IMR-90 (cell line): ENCODE data around the gene SLC4A4. TPM values are rescaled to one million over a fixed set of nuclear protein-coding genes. Genes with fewer than 3 reads are reported as not detected.

Source experiments
- ATAC-seq: fragments of 200-7000 bp; cut with Tn5 transposase; 2 replicates; pipeline ENCODE4 v1.9.1; 2020; ENCODE audit warnings: low read depth, mild to moderate bottlenecking, moderate library complexity
- BruUV-seq: library from RNA; stranded (reverse); fragments of 400-500 nt; replicated peaks from 2 replicates; lab custom pipeline; 2021; lab: Mats Ljungman, UMichigan
- CTCF ChIA-PET: fragments of 300-600 bp; formaldehyde crosslinking; extraction: SDS; loops from one replicate; lab custom pipeline; 2021; ENCODE audit warnings: antibody characterized with exemption; lab: Yijun Ruan, JAX
- POLR2A ChIA-PET: fragments of 300-600 bp; sonication (Branson Sonifier 250); formaldehyde crosslinking; loops from one replicate; lab custom pipeline; 2022; ENCODE audit warnings: antibody characterized with exemption; ENCODE audit not compliant: unreplicated experiment; lab: Charles Lee
- DNase-seq: peaks from one replicate; pipeline ENCODE4 v3.0.0; 2013
- H2AFZ ChIP-seq: replicated peaks from 2 replicates; pipeline ENCODE3; 2013; ENCODE audit warnings: low read length, mild to moderate bottlenecking; ENCODE audit not compliant: poor library complexity
- H2AK5ac ChIP-seq: 2 replicates; pipeline ENCODE4 v1.6.1; 2013; ENCODE audit warnings: low read depth, low read length, inconsistent platforms
- H2AK9ac ChIP-seq: replicated peaks from 2 replicates; pipeline ENCODE3; 2013; ENCODE audit warnings: mild to moderate bottlenecking, low read depth, low read length, moderate library complexity; ENCODE audit not compliant: poor library complexity
- H2BK120ac ChIP-seq: 2 replicates; pipeline ENCODE4 v1.6.1; 2013; ENCODE audit warnings: low read depth, low read length, inconsistent platforms
- H2BK15ac ChIP-seq: 3 replicates; pipeline ENCODE4 v1.6.1; 2013; ENCODE audit warnings: low read depth, low read length, inconsistent platforms
- H2BK20ac ChIP-seq: 2 replicates; pipeline ENCODE4 v1.6.1; 2013; ENCODE audit warnings: low read depth, mild to moderate bottlenecking, inconsistent platforms, low read length, moderate library complexity
- H2BK5ac ChIP-seq: 2 replicates; pipeline ENCODE4 v1.6.1; 2013; ENCODE audit warnings: mild to moderate bottlenecking, low read depth, low read length, inconsistent platforms; ENCODE audit not compliant: poor library complexity, severe bottlenecking
- H3K14ac ChIP-seq: replicated peaks from 2 replicates; pipeline ENCODE4 v1.6.1; 2013; ENCODE audit warnings: low read depth, low read length, inconsistent platforms
- H3K18ac ChIP-seq: 2 replicates; pipeline ENCODE4 v1.6.1; 2013; ENCODE audit warnings: low read depth, low read length, control low read depth
- H3K23ac ChIP-seq: 2 replicates; pipeline ENCODE4 v1.6.1; 2013; ENCODE audit warnings: low read depth, low read length, inconsistent platforms
- H3K27ac ChIP-seq: 2 replicates; pipeline ENCODE4 v1.5.1; 2013; ENCODE audit warnings: mild to moderate bottlenecking, control low read depth, low read length; ENCODE audit not compliant: insufficient read depth
- H3K27me3 ChIP-seq: 2 replicates; pipeline ENCODE4 v1.6.1; 2013; ENCODE audit warnings: low read length; ENCODE audit not compliant: control insufficient read depth, insufficient read depth
- H3K36me3 ChIP-seq: 2 replicates; pipeline ENCODE4 v1.6.1; 2013; ENCODE audit warnings: low read length, mixed read lengths; ENCODE audit not compliant: control insufficient read depth, insufficient read depth
- H3K4ac ChIP-seq: 2 replicates; pipeline ENCODE4 v1.6.1; 2013; ENCODE audit warnings: low read depth, low read length, inconsistent platforms
- H3K4me1 ChIP-seq: 2 replicates; pipeline ENCODE4 v1.6.1; 2013; ENCODE audit warnings: low read length, mixed read lengths; ENCODE audit not compliant: control insufficient read depth, insufficient read depth
- H3K4me2 ChIP-seq: 2 replicates; pipeline ENCODE4 v1.6.1; 2013; ENCODE audit warnings: low read depth, mild to moderate bottlenecking, control low read depth, low read length, moderate library complexity
- H3K4me3 ChIP-seq: 2 replicates; pipeline ENCODE4 v1.5.1; 2013; ENCODE audit warnings: low read depth, mild to moderate bottlenecking, control low read depth, low read length, moderate library complexity; ENCODE audit not compliant: insufficient read depth
- H3K56ac ChIP-seq: 2 replicates; pipeline ENCODE4 v1.6.1; 2013; ENCODE audit warnings: low read length, inconsistent platforms; ENCODE audit not compliant: insufficient read depth; ENCODE audit errors: extremely low read depth
- H3K79me1 ChIP-seq, 2 experiments: 2 replicates each; pipeline ENCODE4 v1.6.1; 2013; ENCODE audit warnings: low read length in 2 of 2, inconsistent platforms in 1 of 2, low read depth in 1 of 2
- H3K9ac ChIP-seq: 2 replicates; pipeline ENCODE4 v1.6.1; 2013; ENCODE audit warnings: low read depth, low read length, control low read depth
- H3K9me1 ChIP-seq: 2 replicates; pipeline ENCODE4 v1.6.1; 2013; ENCODE audit warnings: low read length, inconsistent platforms; ENCODE audit not compliant: insufficient read depth
- H3K9me3 ChIP-seq: 2 replicates; pipeline ENCODE4 v1.6.1; 2013; ENCODE audit warnings: low read length; ENCODE audit not compliant: control insufficient read depth, insufficient read depth
- H4K20me1 ChIP-seq: 2 replicates; pipeline ENCODE4 v1.6.1; 2013; ENCODE audit warnings: low read length, inconsistent platforms; ENCODE audit not compliant: insufficient read depth
- H4K5ac ChIP-seq: 2 replicates; pipeline ENCODE4 v1.6.1; 2013; ENCODE audit warnings: mild to moderate bottlenecking, low read depth, low read length, control low read depth
- H4K8ac ChIP-seq, 2 experiments: 2 replicates each; pipeline ENCODE4 v1.6.1; 2013; ENCODE audit warnings: low read depth in 2 of 2, low read length in 2 of 2, control low read depth in 1 of 2, inconsistent platforms in 1 of 2
- H4K91ac ChIP-seq: 2 replicates; pipeline ENCODE4 v1.6.1; 2013; ENCODE audit warnings: low read depth, low read length, inconsistent platforms; ENCODE audit not compliant: insufficient read depth
- FOS ChIP-seq: fragments of 150-350 bp; IDR thresholded peaks from 2 replicates; pipeline ENCODE4 v1.6.1; 2016; ENCODE audit warnings: low read depth, low read length
- MAFK ChIP-seq: IDR thresholded peaks from 2 replicates; pipeline ENCODE4 v1.6.1; 2012; ENCODE audit warnings: low read depth, low read length, improper control_type of control experiment
- NFE2L2 ChIP-seq: fragments of 150-350 bp; IDR thresholded peaks from 2 replicates; pipeline ENCODE4 v1.6.1; 2016; ENCODE audit warnings: low read depth, mild to moderate bottlenecking, low read length
- RAD21 ChIP-seq: IDR thresholded peaks from 2 replicates; pipeline ENCODE4 v1.6.1; 2012; ENCODE audit warnings: low read length, improper control_type of control experiment
- WGBS, 2 experiments: methylation state at CpG; one replicate each; pipeline versions ENCODE4 v1.1.5 to v1.1.7; 2013; ENCODE audit warnings: missing lambda C conversion rate in 2 of 2; ENCODE audit not compliant: insufficient read length in 1 of 2; ENCODE audit errors: extremely low coverage in 2 of 2; 5-methylcytosine and 5-hydroxymethylcytosine counted together
- dilution Hi-C: fragments of 300-500 bp; cut with HindIII; formaldehyde crosslinking; loops from one replicate; pipeline ENCODE4 v1.14.3; 2018; ENCODE audit warnings: low sequenced_read_pairs; ENCODE audit not compliant: unreplicated experiment
- in situ Hi-C: fragments of 300-500 bp; cut with MboI; formaldehyde crosslinking; loops from 3 replicates; pipeline ENCODE4 v1.14.3; 2019; ENCODE audit warnings: low sequenced_read_pairs, inconsistent platforms, mixed read lengths
- intact Hi-C: fragments of 100-400 bp; cut with micrococcal nuclease; formaldehyde crosslinking; loops from 2 replicates; pipeline ENCODE4 v1.10.0; 2022
- polyA plus RNA-seq, 3 experiments: library from polyadenylated mRNA; depleted of rRNA; stranded (reverse); fragments of >200 nt; gene quantifications; 2 replicates each; pipeline ENCODE4 v1.2.3, GENCODE V29; 2012; ENCODE audit warnings: low replicate concordance in 1 of 3
- total RNA-seq: library from RNA; depleted of rRNA; stranded (reverse); fragments of >200 nt; gene quantifications from 2 replicates; pipeline ENCODE4 v1.2.3, GENCODE V29; 2012

SLC4A4 gene
- total and polyA plus RNA-seq, 2 of the 4 experiments (the other 2 are of a cell fraction), result 5.6 to 16.8 TPM

DNA sequence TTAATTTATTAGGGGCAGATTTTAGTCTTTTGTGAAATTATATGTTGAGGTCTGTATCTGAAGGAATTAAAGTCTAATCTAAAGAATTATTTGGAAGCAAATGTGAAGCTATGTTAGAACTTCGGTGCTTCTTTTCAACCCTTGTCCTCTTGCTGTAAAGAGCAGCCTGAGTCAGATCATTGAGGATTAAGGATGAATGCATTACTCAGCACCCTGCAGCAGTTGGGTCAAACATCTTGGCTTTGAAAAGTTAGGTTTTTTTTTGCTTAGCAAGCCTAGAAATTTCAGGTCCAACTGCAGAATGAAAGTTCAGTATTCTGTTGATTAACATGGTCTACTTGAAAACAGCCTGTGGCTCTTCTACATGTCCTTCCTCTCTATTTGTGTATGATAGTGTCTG is 57.6 kb downstream of the SLC4A4 start:
- H3K23ac ChIP-seq, result no peak overlapping the region
- no peak overlapping the region for H2AK9ac ChIP-seq
- H2BK20ac ChIP-seq, result no peak overlapping the region
- in situ Hi-C loops, result loop anchor here (25.0 kb wide), 1 partner anchor 316 kb away; no protein-coding TSS in a partner anchor
- DNase-seq (peak; percentile 82), ATAC-seq (peak; percentile 95)
- 0 out of 2 replicates have a peak, but pooled peaks have one; percentile 11 for TF ChIP-seq RAD21
- TF ChIP-seq NFE2L2, result no peak
- TF ChIP-seq FOS, result 0 out of 2 replicates have a peak, but pooled peaks have one; percentile 24
- peak; percentile 62 for TF ChIP-seq MAFK
- H3K9ac ChIP-seq, result no peak overlapping the region
- 0 out of 2 replicates have a peak overlapping the region, but pooled peaks have one; percentile 10 for H3K14ac ChIP-seq
- H2BK15ac ChIP-seq, result no peak overlapping the region
- H3K27me3 ChIP-seq, result no peaks in the 10 kb centered on the region
- no peak overlapping the region for H4K91ac ChIP-seq
- no peaks in the 10 kb centered on the region for H4K20me1 ChIP-seq
- intact Hi-C loops, result no loop called here
- H3K4ac ChIP-seq, result no peak overlapping the region
- H2AFZ ChIP-seq, result no peak overlapping the region
- H4K5ac ChIP-seq, result no peak overlapping the region
- H2AK5ac ChIP-seq, result no peak overlapping the region
- ChIA-PET CTCF (interaction anchor here (0.7 kb wide), 1 partner anchor 230 kb away, joined by 3 read pairs; no protein-coding TSS in a partner anchor), POLR2A (no interaction called here)
- peaks cover 4% of the 10 kb centered on the region for H3K9me1 ChIP-seq
- no peak overlapping the region; a peak in 1 of 4 replicates for H4K8ac ChIP-seq
- dilution Hi-C loops, result no loop called here
- no peak overlapping the region for H3K18ac ChIP-seq
- no peak overlapping the region for H3K4me3 ChIP-seq
- H3K36me3 ChIP-seq, result peaks cover 5% of the 10 kb centered on the region; the same call in 1 of the 2 replicates
- H3K79me1 ChIP-seq, result peaks cover 10 to 26% of the 10 kb centered on the region in 2 experiments; a peak in 3 of 4 replicates
- no peak overlapping the region for H2BK120ac ChIP-seq
- no peak overlapping the region for H3K56ac ChIP-seq
- H2BK5ac ChIP-seq, result peak overlapping the region; percentile 13
- no peak overlapping the region for H3K27ac ChIP-seq
- no TSS peak for BruUV-seq
- no peaks in the 10 kb centered on the region for H3K9me3 ChIP-seq
- H3K4me2 ChIP-seq, result peak overlapping the region; percentile 43
- H3K4me1 ChIP-seq, result peaks cover 2% of the 10 kb centered on the region; the same call in 1 of the 2 replicates
- WGBS, 2 experiments, result no CpG with 5 or more reads among the region's 1 CpG
